WTC11 (cell line): ENCODE results near the gene GLRX2. TPM values are rescaled to one million over a fixed set of nuclear protein-coding genes. Genes with fewer than 3 reads are reported as not detected.

Experiments
- ATAC-seq: fragments of 200-7000 bp; cut with Tn5 transposase; 2 replicates; pipeline ENCODE4 v1.10.0; 2021; ENCODE audit warnings: mild to moderate bottlenecking, moderate library complexity
- CTCF ChIA-PET: fragments of 300-600 bp; sonication (Branson Sonifier 250); formaldehyde crosslinking; loops from one replicate; lab custom pipeline; 2021; ENCODE audit warnings: antibody characterized with exemption; lab: Charles Lee
- POLR2A ChIA-PET: fragments of 350-600 bp; sonication (Branson Sonifier 250); formaldehyde crosslinking; loops from one replicate; lab custom pipeline; 2021; ENCODE audit warnings: antibody characterized with exemption; lab: Charles Lee
- DNase-seq: peaks from one replicate; pipeline ENCODE4 v3.0.0; 2021; ENCODE audit warnings: low spot score
- H3K27ac Mint-ChIP-seq: 2 replicates; pipeline ENCODE4 v1.8.0; 2021; ENCODE audit warnings: mixed read lengths
- H3K27me3 Mint-ChIP-seq: 2 replicates; pipeline ENCODE4 v1.8.0; 2021; ENCODE audit warnings: low read depth, mild to moderate bottlenecking, moderate library complexity, mixed read lengths
- H3K36me3 Mint-ChIP-seq: 2 replicates; pipeline ENCODE4 v1.8.0; 2021; ENCODE audit warnings: mixed read lengths
- H3K4me1 Mint-ChIP-seq: 2 replicates; pipeline ENCODE4 v1.8.0; 2022; ENCODE audit warnings: mixed read lengths
- H3K4me3 Mint-ChIP-seq: 2 replicates; pipeline ENCODE4 v1.8.0; 2021; ENCODE audit warnings: mild to moderate bottlenecking, moderate library complexity, mixed read lengths
- H3K9me3 Mint-ChIP-seq: 2 replicates; pipeline ENCODE4 v1.8.0; 2021; ENCODE audit warnings: mixed read lengths
- ATF1 ChIP-seq: sonication (generic); formaldehyde crosslinking; IDR thresholded peaks from 2 replicates; pipeline ENCODE4 v1.8.1; 2023; ENCODE audit warnings: mild to moderate bottlenecking, moderate library complexity, missing genetic modification reagents
- CREB1 ChIP-seq: sonication (generic); formaldehyde crosslinking; IDR thresholded peaks from 2 replicates; pipeline ENCODE4 v1.8.0; 2023; ENCODE audit warnings: mild to moderate bottlenecking, missing genetic modification reagents
- ESRRA ChIP-seq: sonication (generic); formaldehyde crosslinking; IDR thresholded peaks from 2 replicates; pipeline ENCODE4 v1.8.1; 2022; ENCODE audit warnings: mild to moderate bottlenecking, missing genetic modification reagents, borderline replicate concordance
- FOXP1 ChIP-seq: sonication (generic); formaldehyde crosslinking; IDR thresholded peaks from 2 replicates; pipeline ENCODE4 v1.8.0; 2022; ENCODE audit warnings: missing genetic modification reagents, mild to moderate bottlenecking, moderate library complexity, borderline replicate concordance
- GRHL2 ChIP-seq: fragments of 250-450 bp; sonication (Bioruptor Pico); IDR thresholded peaks from 2 replicates; pipeline ENCODE4 v1.8.0; 2022; ENCODE audit warnings: mild to moderate bottlenecking, moderate library complexity; ENCODE audit not compliant: insufficient replicate concordance, severe bottlenecking
- OVOL2 ChIP-seq: fragments of 250-450 bp; sonication (Bioruptor Pico); IDR thresholded peaks from 2 replicates; pipeline ENCODE4 v1.9.0; 2021; ENCODE audit warnings: mild to moderate bottlenecking, borderline replicate concordance
- RELA ChIP-seq: sonication (generic); formaldehyde crosslinking; IDR thresholded peaks from 2 replicates; pipeline ENCODE4 v1.8.1; 2022; ENCODE audit warnings: missing genetic modification reagents, mild to moderate bottlenecking, borderline replicate concordance
- SOX15 ChIP-seq: fragments of 250-450 bp; sonication (Bioruptor Pico); IDR thresholded peaks from 2 replicates; pipeline ENCODE4 v1.9.0; 2021; ENCODE audit warnings: mild to moderate bottlenecking
- SP1 ChIP-seq: sonication (generic); formaldehyde crosslinking; conservative IDR thresholded peaks from 2 replicates; pipeline ENCODE4 v1.8.1; 2022; ENCODE audit warnings: missing genetic modification reagents
- TEAD4 ChIP-seq: sonication (generic); formaldehyde crosslinking; IDR thresholded peaks from 2 replicates; pipeline ENCODE4 v1.8.0; 2022; ENCODE audit warnings: mild to moderate bottlenecking, missing genetic modification reagents
- ZNF121 ChIP-seq: sonication (generic); formaldehyde crosslinking; IDR thresholded peaks from 2 replicates; pipeline ENCODE4 v1.8.0; 2023; ENCODE audit warnings: missing genetic modification reagents
- ZNF138 ChIP-seq: sonication (generic); formaldehyde crosslinking; conservative IDR thresholded peaks from 2 replicates; pipeline ENCODE4 v1.8.1; 2022; ENCODE audit warnings: mild to moderate bottlenecking, moderate library complexity, missing genetic modification reagents
- total RNA-seq: library from RNA; stranded (reverse); gene quantifications from 3 replicates; pipeline ENCODE4 v1.2.3, GENCODE V29; 2021
- TF ChIP-seq, protein P1 (sequence below): sonication (generic); formaldehyde crosslinking; IDR thresholded peaks from 2 replicates; pipeline ENCODE4 v1.8.1; 2023; ENCODE audit warnings: mild to moderate bottlenecking, missing genetic modification reagents
- TF ChIP-seq, protein P2 (sequence below): sonication (generic); formaldehyde crosslinking; IDR thresholded peaks from 2 replicates; pipeline ENCODE4 v1.8.1; 2022; ENCODE audit warnings: mild to moderate bottlenecking, missing genetic modification reagents, moderate library complexity, borderline replicate concordance
- TF ChIP-seq, protein P3 (sequence below): fragments of 250-450 bp; sonication (Bioruptor Pico); IDR thresholded peaks from 2 replicates; pipeline ENCODE4 v1.9.0; 2021; ENCODE audit warnings: mild to moderate bottlenecking
- TF ChIP-seq, protein P4 (sequence below): fragments of 250-450 bp; sonication (Bioruptor Pico); conservative IDR thresholded peaks from 2 replicates; pipeline ENCODE4 v1.9.0; 2021; ENCODE audit warnings: mild to moderate bottlenecking
- TF ChIP-seq, protein P5 (sequence below): sonication (generic); formaldehyde crosslinking; IDR thresholded peaks from 2 replicates; pipeline ENCODE4 v1.8.0; 2022; ENCODE audit warnings: mild to moderate bottlenecking, missing genetic modification reagents

The GLRX2 gene
- total RNA-seq, 1 experiment from 2014 or later, result 8.4 TPM

DNA sequence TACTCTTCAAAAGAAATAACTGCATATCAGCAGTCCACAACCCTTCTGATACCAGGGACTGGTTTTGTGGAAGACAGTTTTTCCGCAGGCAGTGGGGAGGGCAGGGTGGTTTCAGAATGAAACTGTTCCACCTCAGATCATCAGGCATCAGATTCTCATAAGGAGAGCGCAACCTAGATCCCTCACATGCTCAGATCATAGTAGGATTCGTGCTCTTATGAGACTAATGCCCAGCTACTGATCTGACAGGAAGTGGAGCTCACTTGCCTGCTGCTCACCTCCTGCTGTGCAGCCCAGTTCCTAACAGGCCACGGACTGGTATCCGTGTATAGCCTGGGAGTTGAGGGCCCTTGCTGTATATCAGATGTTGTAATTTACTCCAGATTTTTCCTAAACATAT, 34.3 kb downstream of the GLRX2 start:
- ATAC-seq, result peak; percentile 65
- TF ChIP-seq ZNF138, result no peak
- no peak for TF ChIP-seq GRHL2
- no peak for TF ChIP-seq SP1 (CRISPR knock-in tag)
- TF ChIP-seq ZNF121, result no peak
- TF ChIP-seq TEAD4, result no peak
- TF ChIP-seq SOX15 (CRISPR knock-in tag), result no peak
- TF ChIP-seq, protein P1, sequence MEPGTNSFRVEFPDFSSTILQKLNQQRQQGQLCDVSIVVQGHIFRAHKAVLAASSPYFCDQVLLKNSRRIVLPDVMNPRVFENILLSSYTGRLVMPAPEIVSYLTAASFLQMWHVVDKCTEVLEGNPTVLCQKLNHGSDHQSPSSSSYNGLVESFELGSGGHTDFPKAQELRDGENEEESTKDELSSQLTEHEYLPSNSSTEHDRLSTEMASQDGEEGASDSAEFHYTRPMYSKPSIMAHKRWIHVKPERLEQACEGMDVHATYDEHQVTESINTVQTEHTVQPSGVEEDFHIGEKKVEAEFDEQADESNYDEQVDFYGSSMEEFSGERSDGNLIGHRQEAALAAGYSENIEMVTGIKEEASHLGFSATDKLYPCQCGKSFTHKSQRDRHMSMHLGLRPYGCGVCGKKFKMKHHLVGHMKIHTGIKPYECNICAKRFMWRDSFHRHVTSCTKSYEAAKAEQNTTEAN (CRISPR knock-in tag), result no peak
- TF ChIP-seq ESRRA (CRISPR knock-in tag), result no peak
- TF ChIP-seq FOXP1 (CRISPR knock-in tag), result no peak
- TF ChIP-seq CREB1 (CRISPR knock-in tag), result no peak
- TF ChIP-seq, protein P2, sequence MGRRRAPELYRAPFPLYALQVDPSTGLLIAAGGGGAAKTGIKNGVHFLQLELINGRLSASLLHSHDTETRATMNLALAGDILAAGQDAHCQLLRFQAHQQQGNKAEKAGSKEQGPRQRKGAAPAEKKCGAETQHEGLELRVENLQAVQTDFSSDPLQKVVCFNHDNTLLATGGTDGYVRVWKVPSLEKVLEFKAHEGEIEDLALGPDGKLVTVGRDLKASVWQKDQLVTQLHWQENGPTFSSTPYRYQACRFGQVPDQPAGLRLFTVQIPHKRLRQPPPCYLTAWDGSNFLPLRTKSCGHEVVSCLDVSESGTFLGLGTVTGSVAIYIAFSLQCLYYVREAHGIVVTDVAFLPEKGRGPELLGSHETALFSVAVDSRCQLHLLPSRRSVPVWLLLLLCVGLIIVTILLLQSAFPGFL (CRISPR knock-in tag), result no peak
- TF ChIP-seq, protein P3, sequence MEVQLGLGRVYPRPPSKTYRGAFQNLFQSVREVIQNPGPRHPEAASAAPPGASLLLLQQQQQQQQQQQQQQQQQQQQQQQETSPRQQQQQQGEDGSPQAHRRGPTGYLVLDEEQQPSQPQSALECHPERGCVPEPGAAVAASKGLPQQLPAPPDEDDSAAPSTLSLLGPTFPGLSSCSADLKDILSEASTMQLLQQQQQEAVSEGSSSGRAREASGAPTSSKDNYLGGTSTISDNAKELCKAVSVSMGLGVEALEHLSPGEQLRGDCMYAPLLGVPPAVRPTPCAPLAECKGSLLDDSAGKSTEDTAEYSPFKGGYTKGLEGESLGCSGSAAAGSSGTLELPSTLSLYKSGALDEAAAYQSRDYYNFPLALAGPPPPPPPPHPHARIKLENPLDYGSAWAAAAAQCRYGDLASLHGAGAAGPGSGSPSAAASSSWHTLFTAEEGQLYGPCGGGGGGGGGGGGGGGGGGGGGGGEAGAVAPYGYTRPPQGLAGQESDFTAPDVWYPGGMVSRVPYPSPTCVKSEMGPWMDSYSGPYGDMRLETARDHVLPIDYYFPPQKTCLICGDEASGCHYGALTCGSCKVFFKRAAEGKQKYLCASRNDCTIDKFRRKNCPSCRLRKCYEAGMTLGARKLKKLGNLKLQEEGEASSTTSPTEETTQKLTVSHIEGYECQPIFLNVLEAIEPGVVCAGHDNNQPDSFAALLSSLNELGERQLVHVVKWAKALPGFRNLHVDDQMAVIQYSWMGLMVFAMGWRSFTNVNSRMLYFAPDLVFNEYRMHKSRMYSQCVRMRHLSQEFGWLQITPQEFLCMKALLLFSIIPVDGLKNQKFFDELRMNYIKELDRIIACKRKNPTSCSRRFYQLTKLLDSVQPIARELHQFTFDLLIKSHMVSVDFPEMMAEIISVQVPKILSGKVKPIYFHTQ (CRISPR knock-in tag), result no peak
- no peak for TF ChIP-seq RELA (CRISPR knock-in tag)
- no peak for TF ChIP-seq OVOL2
- TF ChIP-seq, protein P4, sequence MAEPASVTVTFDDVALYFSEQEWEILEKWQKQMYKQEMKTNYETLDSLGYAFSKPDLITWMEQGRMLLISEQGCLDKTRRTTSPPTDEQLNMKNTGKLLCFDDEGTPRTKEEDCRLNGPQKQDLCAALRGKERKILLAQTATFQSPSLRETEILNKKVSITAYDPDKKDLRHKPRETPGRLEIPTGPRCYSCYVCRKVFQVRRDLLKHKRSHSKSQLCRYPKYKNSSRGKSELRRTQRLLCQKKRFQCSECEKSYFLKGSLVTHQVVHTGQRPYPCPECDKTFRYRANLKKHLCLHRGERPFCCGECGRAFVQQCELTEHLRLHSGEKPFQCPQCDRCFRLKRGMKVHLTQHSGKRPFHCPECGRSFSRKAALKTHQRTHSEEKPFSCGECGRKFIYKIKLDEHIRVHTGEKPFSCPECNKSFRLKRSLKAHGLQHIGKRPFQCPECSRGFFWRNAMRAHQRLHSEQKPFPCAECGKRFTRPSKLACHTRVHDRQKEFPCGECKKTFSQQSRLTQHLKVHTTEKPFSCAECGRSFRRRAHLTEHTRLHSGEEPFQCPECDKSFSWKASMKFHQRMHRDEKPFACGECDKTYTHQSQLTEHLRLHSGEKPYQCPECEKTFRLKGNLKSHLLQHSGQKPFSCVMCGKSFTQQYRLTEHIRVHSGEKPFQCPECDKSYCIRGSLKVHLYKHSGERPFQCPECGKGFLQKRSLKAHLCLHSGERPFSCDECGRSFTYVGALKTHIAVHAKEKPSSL (CRISPR knock-in tag), result no peak
- TF ChIP-seq, protein P5, sequence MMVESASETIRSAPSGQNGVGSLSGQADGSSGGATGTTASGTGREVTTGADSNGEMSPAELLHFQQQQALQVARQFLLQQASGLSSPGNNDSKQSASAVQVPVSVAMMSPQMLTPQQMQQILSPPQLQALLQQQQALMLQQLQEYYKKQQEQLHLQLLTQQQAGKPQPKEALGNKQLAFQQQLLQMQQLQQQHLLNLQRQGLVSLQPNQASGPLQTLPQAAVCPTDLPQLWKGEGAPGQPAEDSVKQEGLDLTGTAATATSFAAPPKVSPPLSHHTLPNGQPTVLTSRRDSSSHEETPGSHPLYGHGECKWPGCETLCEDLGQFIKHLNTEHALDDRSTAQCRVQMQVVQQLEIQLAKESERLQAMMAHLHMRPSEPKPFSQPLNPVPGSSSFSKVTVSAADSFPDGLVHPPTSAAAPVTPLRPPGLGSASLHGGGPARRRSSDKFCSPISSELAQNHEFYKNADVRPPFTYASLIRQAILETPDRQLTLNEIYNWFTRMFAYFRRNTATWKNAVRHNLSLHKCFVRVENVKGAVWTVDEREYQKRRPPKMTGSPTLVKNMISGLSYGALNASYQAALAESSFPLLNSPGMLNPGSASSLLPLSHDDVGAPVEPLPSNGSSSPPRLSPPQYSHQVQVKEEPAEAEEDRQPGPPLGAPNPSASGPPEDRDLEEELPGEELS, result no peak
- TF ChIP-seq ATF1 (CRISPR knock-in tag), result no peak
- Mint-ChIP-seq H3K4me1 (peaks cover 11% of the 10 kb centered on the region), H3K27ac (no peak overlapping the region), H3K4me3 (no peak overlapping the region), H3K36me3 (peaks cover 4% of the 10 kb centered on the region; the same call in 1 of the 2 replicates), H3K9me3 (no peaks in the 10 kb centered on the region), H3K27me3 (no peaks in the 10 kb centered on the region)
- ChIA-PET CTCF (interaction anchor here (0.6 to 2.3 kb wide), 9 partner anchors 13 to 351 kb away, joined by 3 to 15 read pairs (median 4); partner anchors contain the start of genes CDC73 and GLRX2), POLR2A (interaction anchor here (0.7 to 2.1 kb wide), 2 partner anchors 12 to 1348 kb away, joined by 3 to 10 read pairs; partner anchors contain the start of genes RO60 and UCHL5)
- peak; percentile 35 for DNase-seq
